Measurements from ENCODE around the gene ACOT2.
A peak's percentile ranks its signal among the peaks of the same experiment; 100 is the strongest.
"Not testable (repeated sequence)": the region's sequence is repeated elsewhere in the genome, so short reads cannot be mapped to it uniquely, and the experiment has no call there.

The ACOT2 gene

GRCh38 chr14:73569185-73569958, at the start of gene ACOT2:
ACOT2 (plus strand) TSS chr14:73569213; CDS start chr14:73569241, 28 bp downstream.
- DNase-seq, result peak; percentile 84

GRCh38 chr14:73521229-73521628, 47.8 kb upstream of the ACOT2 start:
- DNase-seq, result no peak

- DNase-seq, result no peak
Observed at GRCh38 chr14:73524493-73524892, 44.5 kb upstream of the ACOT2 start.

DNA sequence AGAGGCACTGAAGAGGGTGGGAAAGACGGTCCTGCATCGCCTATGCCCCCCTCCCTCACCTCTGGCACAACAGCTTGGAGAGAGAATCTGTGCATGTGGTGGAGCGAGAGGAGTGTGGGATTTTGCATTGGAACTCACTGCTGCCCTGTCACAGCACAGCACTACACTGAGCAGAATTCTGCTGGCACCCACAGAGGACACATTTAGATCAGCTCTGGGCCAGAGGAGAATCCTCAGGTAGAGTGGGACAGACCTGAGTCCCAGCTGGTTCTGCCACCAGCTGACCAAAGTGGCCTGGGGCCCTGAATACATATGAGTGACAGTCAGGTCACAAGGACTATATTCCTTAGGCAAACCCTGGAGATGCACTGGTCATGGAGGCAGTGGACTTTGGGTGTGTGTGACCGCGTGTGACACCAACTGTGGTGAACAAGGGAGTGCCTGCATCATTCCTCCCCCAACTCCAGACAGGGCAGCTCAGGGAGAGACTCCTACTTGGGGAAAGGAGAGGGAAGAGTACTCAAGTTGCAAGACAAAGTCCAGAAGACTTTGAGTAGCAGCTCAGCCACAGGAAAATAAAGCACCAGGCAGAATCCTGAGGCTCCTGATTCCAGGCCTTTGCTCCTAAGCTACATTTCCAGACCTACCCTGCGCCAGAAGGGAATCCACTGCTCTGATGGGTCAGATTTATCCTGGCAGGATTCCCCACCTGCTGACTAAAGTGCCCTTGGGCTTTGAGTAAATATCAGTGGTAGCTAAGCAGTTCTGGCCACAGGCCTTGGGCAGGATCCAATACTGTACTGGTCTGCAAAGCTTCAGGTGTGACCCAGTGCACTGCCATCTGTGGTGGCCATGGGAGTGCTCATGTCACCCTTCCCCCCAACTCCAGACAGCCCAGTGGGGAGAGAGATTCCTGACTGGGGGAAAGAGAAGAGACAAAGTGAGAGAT, 42.7 kb upstream of the ACOT2 start:
- no peak for DNase-seq

DNA sequence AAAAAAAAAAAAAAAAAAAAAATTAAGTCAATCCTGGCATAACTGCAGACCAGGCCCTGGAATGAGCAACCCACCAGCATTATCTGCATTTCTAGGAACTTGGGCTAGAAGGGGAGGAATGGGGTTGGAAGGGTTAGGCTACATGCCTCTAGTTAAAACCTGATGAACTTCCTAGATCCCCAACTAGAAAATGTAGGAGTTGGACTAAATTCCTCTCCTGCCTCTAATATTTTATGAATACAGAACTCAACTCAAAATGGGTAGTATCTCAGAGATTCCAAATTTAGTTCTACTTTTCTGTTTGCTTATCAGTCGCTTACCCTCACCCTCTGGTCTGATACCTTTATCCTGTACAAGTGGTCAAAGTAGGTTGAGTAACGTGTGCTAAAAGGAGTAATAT, 39.7 kb upstream of the ACOT2 start:
- not testable (repeated sequence) for DNase-seq

- not testable (repeated sequence) for DNase-seq
Observed at GRCh38 chr14:73531971-73532370, 37.0 kb upstream of the ACOT2 start.

GRCh38 chr14:73537244-73538045, 31.6 kb upstream of the ACOT2 start:
- DNase-seq, result peak; percentile 30

DNA sequence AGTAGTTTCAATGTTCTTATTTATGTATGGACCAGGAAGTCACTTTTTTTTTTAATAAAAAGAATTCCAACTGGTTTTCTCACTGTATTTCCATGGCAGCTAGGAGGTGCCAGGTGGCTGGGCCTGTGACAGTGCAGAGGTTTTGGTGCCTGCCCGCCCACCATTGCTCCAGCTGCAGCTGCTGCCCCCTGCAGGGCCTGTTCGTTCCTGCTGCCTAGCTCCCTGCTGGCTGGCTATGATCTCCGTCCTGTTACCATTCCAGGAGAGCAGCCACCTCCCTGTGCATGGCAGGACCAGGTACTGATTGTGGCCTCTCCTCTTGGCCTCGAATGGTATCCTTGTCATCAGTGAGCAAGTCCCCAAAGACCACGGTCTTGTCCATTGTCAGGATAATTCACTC, 30.0 kb upstream of the ACOT2 start:
- peak; percentile 68 for DNase-seq

DNA sequence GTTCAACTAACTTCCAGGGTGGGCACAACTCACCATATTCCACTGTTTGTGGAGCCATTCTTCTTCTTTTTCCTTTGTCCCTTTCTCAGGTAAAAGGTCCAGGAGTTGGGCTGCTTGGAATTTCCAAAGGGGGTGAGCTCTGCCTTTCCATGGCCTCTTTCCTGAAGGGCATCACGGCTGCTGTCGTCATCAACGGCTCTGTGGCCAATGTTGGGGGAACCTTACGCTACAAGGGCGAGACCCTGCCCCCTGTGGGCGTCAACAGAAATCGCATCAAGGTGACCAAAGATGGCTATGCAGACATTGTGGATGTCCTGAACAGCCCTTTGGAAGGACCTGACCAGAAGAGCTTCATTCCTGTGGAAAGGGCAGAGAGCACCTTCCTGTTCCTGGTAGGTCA, 26.1 kb upstream of the ACOT2 start:
- not testable (repeated sequence) for DNase-seq

GRCh38 chr14:73545353-73545752, 23.7 kb upstream of the ACOT2 start:
- DNase-seq, result not testable (repeated sequence)

GRCh38 chr14:73549097-73549496, 19.9 kb upstream of the ACOT2 start:
- DNase-seq, result not testable (repeated sequence)

GRCh38 chr14:73549889-73550524, 19.0 kb upstream of the ACOT2 start:
- not testable (repeated sequence) for DNase-seq

- no peak for DNase-seq
Observed at GRCh38 chr14:73553845-73554244, 15.2 kb upstream of the ACOT2 start.

DNA sequence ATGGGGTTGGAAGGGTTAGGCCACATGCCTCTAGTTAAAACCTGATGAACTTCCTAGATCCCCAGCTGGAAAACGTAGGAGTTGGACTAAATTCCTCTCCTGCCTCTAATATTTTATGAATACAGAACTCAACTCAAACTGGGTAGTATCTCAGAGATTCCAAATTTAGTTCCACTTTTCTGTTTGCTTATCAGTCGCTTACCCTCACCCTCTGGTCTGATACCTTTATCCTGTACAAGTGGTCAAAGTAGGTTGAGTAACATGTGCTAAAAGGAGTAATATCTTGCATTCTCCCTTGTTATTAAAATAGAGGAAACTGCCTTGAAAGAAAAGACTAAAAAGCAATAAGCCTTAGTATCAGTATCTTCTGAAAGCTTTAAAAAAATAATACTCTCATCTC, 11.8 kb upstream of the ACOT2 start:
- not testable (repeated sequence) for DNase-seq

DNA sequence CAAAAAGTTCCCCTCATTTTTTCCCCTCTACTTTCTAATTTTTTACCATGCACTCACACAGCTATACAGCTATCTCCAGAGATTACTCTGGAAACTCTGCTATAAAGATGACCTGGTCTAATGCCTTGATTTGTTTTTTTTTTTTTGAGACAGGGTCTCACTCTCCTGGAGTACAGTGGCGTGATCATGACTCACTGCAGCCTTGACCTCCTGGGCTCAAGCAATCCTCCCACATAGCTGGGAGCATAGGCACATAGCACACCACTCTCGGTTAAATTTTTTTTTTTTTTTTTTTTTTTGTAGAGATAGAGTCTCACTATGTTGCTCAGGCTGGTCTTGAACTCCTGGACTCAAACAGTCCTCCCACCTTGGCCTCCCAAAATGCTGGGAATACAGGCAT, 10.8 kb upstream of the ACOT2 start:
- not testable (repeated sequence) for DNase-seq

- not testable (repeated sequence) for DNase-seq
Observed at GRCh38 chr14:73562256-73562655, 6.8 kb upstream of the ACOT2 start.

DNA sequence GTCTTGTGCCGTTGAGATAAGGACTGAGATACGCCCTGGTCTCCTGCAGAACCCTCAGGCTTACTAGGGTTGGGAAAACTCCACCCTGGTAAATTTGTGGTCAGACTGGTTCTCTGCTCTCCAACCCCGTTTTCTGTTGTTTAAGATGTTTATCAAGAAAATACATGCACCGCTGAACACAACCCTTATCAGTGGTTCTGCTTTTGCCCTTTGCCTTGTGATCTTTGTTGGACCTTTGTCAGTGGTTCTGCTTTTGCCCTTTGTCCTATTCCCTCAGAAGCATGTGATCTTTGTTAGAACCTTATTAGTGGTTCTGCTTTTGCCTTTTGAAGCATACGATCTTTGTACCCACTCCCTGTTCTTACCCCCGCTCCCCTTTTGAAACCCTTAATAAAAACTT, 6.3 kb upstream of the ACOT2 start:
- not testable (repeated sequence) for DNase-seq

DNA sequence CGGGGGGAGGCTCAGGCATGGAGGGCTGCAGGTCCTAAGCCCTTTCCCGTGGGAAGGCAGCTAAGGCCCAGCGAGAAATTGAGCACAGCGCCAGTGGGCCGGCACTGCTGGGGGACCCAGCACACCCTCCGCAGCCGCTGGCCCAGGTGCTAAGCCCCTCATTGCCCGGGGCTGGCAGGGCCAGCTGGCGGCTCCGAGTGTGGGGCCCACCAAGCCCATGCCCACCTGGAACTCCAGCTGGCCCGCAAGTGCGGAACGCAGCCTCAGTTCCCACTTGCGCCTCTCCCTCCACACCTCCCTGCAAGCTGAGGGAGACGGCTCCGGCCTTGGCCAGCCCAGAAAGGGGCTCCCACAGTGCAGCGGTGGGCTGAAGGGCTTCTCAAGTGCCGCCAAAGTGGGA, 2.6 kb upstream of the ACOT2 start:
- DNase-seq, result not testable (repeated sequence)

- DNase-seq, result not testable (repeated sequence)
Observed at GRCh38 chr14:73566935-73567334, 2.1 kb upstream of the ACOT2 start.

GRCh38 chr14:73567358-73567757, 1.7 kb upstream of the ACOT2 start:
- no peak for DNase-seq

DNA sequence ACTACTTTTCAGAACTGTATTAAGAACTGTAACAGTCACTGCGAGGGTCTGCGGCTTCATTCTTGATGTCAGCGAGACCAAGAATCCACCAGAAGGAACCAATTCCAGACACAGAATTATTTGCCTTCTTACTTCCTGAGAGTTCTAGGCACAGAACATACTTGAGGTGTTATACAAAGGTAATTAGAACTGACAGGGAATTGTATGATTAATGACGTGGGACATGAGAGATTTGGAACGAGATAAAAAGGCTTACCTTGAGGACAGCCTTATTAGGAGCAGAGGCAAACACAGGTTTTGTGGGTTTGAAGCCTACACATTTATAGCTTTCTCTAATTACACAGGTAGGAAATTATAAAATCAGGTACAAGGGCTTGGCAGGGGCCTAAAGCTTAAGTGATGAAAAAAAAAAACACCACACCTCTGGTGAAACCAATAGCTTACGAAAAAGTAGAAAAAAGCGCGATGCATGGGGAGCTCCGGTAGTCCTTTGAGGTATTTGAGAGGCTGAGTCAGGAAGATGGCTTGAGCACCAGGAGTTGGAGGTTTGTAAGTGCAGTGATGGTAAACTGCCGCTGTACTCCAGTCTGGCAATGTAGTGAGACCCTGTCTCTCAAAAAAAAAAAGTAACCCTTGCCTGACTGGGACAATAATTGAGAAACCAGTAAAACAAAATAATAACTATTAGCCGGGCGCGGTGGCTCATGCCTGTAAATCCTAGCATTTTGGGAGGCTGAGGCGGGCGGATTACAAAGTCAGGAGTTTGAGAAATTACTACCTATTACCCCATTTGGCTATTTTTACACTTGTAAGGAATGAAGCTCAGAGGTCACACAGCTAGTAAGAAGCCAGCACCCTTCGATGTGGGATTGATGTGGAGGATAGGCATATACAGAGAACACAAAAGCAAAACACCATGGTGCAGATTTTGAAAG, 795 bp upstream of the ACOT2 start:
- no peak for DNase-seq

All from activated T-cell treated with anti-CD3 and anti-CD28 coated beads, Interleukin-2, amount 50 U/mL, for 1 hour (primary cell).